Measurements from ENCODE around the gene RHOV.

The RHOV gene

GRCh38 chr15:40873694-40874561, at the start of gene RHOV:
TSS of gene RHOV (minus strand) at chr15:40874234. CDS start at chr15:40874139, 95 bp downstream.
- peak; percentile 44 for DNase-seq (ENCODE audit: low read depth)

GRCh38 chr15:40923551-40923950, 49.5 kb upstream of the RHOV start:
- DNase-seq (ENCODE audit: low read depth), result no peak

GRCh38 chr15:40922608-40923005, 48.6 kb upstream of the RHOV start:
- no peak for DNase-seq (ENCODE audit: low read depth)

GRCh38 chr15:40921949-40922607, 48.0 kb upstream of the RHOV start:
- DNase-seq (ENCODE audit: low read depth), result no peak

- DNase-seq (ENCODE audit: low read depth), result no peak
Measured at GRCh38 chr15:40918799-40919392, 44.9 kb upstream of the RHOV start.

GRCh38 chr15:40918146-40918798, 44.2 kb upstream of the RHOV start:
- DNase-seq (ENCODE audit: low read depth), result no peak

- no peak for DNase-seq (ENCODE audit: low read depth)
Measured at GRCh38 chr15:40917585-40917984, 43.6 kb upstream of the RHOV start.

GRCh38 chr15:40915679-40916078, 41.6 kb upstream of the RHOV start:
- DNase-seq (ENCODE audit: low read depth), result no peak

- DNase-seq (ENCODE audit: low read depth), result no peak
Measured at GRCh38 chr15:40915116-40915661, 41.2 kb upstream of the RHOV start.

- no peak for DNase-seq (ENCODE audit: low read depth)
Measured at GRCh38 chr15:40914486-40914885, 40.5 kb upstream of the RHOV start.

- no peak for DNase-seq (ENCODE audit: low read depth)
Measured at GRCh38 chr15:40914013-40914412, 40.0 kb upstream of the RHOV start.

GRCh38 chr15:40912478-40912877, 38.4 kb upstream of the RHOV start:
- no peak for DNase-seq (ENCODE audit: low read depth)

- no peak for DNase-seq (ENCODE audit: low read depth)
Measured at GRCh38 chr15:40911693-40912092, 37.7 kb upstream of the RHOV start.

- DNase-seq (ENCODE audit: low read depth), result no peak
Measured at GRCh38 chr15:40911141-40911540, 37.1 kb upstream of the RHOV start.

- peak; percentile 49 for DNase-seq (ENCODE audit: low read depth)
Measured at GRCh38 chr15:40909662-40910630, 35.9 kb upstream of the RHOV start.

GRCh38 chr15:40908095-40908494, 34.1 kb upstream of the RHOV start:
- no peak for DNase-seq (ENCODE audit: low read depth)

- no peak for DNase-seq (ENCODE audit: low read depth)
Measured at GRCh38 chr15:40906991-40907802, 33.2 kb upstream of the RHOV start.

- DNase-seq (ENCODE audit: low read depth), result peak; percentile 65
Measured at GRCh38 chr15:40906091-40906990, 32.3 kb upstream of the RHOV start.
